ENCODE data around the gene CHSY1. TPM values are rescaled to one million over a fixed set of nuclear protein-coding genes. Genes with fewer than 3 reads are reported as not detected.

Gene CHSY1
- total RNA-seq, 1 experiment from 2014 or later: 59.1 TPM

DNA sequence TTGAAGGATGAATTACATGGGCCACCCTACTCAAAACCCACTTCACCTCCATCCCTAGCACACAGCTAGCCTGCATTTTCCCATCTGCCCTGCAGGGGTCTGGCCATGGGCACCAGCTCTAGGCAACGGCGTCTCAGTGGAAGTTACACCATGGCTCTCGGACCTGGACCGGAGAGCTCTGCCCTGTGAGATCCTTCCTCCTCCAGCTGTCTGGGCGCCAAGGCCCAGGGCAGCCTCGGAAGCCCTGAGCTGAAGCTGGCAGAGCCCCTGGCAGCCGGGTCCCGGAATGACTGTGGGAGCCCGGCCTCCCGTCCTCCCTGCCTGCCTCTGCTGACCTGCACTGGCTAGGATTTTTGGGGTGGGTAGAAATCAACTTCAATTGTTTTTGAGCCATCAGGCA lies 98.9 kb downstream of the CHSY1 start:
- no peaks in the 10 kb centered on the region for H3K27me3 Mint-ChIP-seq (ENCODE audit: low read depth)
- no peak overlapping the region for H3K27ac Mint-ChIP-seq
- no peaks in the 10 kb centered on the region for H3K36me3 Mint-ChIP-seq
- ChIA-PET POLR2A (no interaction called here), CTCF (interaction anchor here (0.5 to 2.4 kb wide), 26 partner anchors 8 to 144 kb away, joined by 3 to 22 read pairs (median 4); partner anchors contain the start of gene CHSY1)
- H3K9me3 Mint-ChIP-seq: no peaks in the 10 kb centered on the region
- no peak for TF ChIP-seq EMX1 (CRISPR knock-in tag; IDR thresholded peaks at IDR 0.05)
- TF ChIP-seq ZNF317 (CRISPR knock-in tag; IDR thresholded peaks at IDR 0.05; ENCODE audit: borderline replicate concordance, low read depth): no peak
- TF ChIP-seq, protein P1, sequence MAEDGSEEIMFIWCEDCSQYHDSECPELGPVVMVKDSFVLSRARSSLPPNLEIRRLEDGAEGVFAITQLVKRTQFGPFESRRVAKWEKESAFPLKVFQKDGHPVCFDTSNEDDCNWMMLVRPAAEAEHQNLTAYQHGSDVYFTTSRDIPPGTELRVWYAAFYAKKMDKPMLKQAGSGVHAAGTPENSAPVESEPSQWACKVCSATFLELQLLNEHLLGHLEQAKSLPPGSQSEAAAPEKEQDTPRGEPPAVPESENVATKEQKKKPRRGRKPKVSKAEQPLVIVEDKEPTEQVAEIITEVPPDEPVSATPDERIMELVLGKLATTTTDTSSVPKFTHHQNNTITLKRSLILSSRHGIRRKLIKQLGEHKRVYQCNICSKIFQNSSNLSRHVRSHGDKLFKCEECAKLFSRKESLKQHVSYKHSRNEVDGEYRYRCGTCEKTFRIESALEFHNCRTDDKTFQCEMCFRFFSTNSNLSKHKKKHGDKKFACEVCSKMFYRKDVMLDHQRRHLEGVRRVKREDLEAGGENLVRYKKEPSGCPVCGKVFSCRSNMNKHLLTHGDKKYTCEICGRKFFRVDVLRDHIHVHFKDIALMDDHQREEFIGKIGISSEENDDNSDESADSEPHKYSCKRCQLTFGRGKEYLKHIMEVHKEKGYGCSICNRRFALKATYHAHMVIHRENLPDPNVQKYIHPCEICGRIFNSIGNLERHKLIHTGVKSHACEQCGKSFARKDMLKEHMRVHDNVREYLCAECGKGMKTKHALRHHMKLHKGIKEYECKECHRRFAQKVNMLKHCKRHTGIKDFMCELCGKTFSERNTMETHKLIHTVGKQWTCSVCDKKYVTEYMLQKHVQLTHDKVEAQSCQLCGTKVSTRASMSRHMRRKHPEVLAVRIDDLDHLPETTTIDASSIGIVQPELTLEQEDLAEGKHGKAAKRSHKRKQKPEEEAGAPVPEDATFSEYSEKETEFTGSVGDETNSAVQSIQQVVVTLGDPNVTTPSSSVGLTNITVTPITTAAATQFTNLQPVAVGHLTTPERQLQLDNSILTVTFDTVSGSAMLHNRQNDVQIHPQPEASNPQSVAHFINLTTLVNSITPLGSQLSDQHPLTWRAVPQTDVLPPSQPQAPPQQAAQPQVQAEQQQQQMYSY (CRISPR knock-in tag; IDR thresholded peaks at IDR 0.05): 0 out of 2 replicates have a peak, but pooled peaks have one; percentile 16
- TF ChIP-seq HMGA2 (CRISPR knock-in tag; IDR thresholded peaks at IDR 0.05): no peak
- TF ChIP-seq, protein P2, sequence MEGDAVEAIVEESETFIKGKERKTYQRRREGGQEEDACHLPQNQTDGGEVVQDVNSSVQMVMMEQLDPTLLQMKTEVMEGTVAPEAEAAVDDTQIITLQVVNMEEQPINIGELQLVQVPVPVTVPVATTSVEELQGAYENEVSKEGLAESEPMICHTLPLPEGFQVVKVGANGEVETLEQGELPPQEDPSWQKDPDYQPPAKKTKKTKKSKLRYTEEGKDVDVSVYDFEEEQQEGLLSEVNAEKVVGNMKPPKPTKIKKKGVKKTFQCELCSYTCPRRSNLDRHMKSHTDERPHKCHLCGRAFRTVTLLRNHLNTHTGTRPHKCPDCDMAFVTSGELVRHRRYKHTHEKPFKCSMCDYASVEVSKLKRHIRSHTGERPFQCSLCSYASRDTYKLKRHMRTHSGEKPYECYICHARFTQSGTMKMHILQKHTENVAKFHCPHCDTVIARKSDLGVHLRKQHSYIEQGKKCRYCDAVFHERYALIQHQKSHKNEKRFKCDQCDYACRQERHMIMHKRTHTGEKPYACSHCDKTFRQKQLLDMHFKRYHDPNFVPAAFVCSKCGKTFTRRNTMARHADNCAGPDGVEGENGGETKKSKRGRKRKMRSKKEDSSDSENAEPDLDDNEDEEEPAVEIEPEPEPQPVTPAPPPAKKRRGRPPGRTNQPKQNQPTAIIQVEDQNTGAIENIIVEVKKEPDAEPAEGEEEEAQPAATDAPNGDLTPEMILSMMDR (IDR thresholded peaks at IDR 0.05): peak; percentile 66
- peak; percentile 92 for ATAC-seq
- H3K4me3 Mint-ChIP-seq: no peak overlapping the region
- peak; percentile 62 for DNase-seq (ENCODE audit: low spot score)
- peaks cover 36% of the 10 kb centered on the region for H3K4me1 Mint-ChIP-seq

DNA sequence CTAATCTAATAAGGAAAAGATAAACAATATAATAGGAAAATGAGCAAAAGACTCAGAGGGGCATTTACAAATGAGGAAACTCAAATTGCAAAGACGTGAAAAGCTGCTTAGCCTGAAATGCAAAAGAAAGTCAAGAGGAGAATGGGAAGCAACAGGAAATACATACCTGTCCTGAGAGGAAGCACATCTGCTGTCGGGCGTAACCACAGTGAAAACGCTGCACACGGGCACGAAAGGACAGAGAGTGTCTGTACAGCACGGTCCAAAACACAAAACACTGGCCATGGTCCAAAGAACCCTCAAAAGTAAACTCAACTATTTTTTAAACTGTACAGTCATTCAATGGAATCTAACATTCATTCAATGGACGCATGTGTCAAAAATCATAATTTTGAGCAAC lies 100.6 kb downstream of the CHSY1 start:
- CTCF ChIA-PET: interaction anchor here (1.2 to 1.3 kb wide), 3 partner anchors 27 to 135 kb away, joined by 3 read pairs; no protein-coding TSS in a partner anchor
- H3K27ac Mint-ChIP-seq: peak overlapping the region; percentile 12; the same call in 1 of the 2 replicates

More for the DNA sequence above, 100.6 kb downstream of the CHSY1 start:
- no peaks in the 10 kb centered on the region for H3K27me3 Mint-ChIP-seq (ENCODE audit: low read depth)
- H3K4me3 Mint-ChIP-seq: no peak overlapping the region
- no peak for ATAC-seq
- H3K9me3 Mint-ChIP-seq: no peaks in the 10 kb centered on the region
- no peak for DNase-seq (ENCODE audit: low spot score)
- POLR2A ChIA-PET: no interaction called here
- peaks cover 29% of the 10 kb centered on the region for H3K4me1 Mint-ChIP-seq
- no peaks in the 10 kb centered on the region for H3K36me3 Mint-ChIP-seq
- TF ChIP-seq CREM (CRISPR knock-in tag; IDR thresholded peaks at IDR 0.05) (no peak), ZNF317 (CRISPR knock-in tag; IDR thresholded peaks at IDR 0.05; ENCODE audit: borderline replicate concordance, low read depth) (no peak), ELF4 (CRISPR knock-in tag; IDR thresholded peaks at IDR 0.05; ENCODE audit: low read depth) (no peak), MXD4 (CRISPR knock-in tag; IDR thresholded peaks at IDR 0.05; ENCODE audit: borderline replicate concordance) (no peak), ZNF263 (CRISPR knock-in tag; IDR thresholded peaks at IDR 0.05; ENCODE audit: low read depth) (no peak), CREB1 (CRISPR knock-in tag; IDR thresholded peaks at IDR 0.05) (no peak), JAZF1 (CRISPR knock-in tag; IDR thresholded peaks at IDR 0.05) (no peak), KAT7 (CRISPR knock-in tag; IDR thresholded peaks at IDR 0.05; ENCODE audit: borderline replicate concordance) (no peak), TP53 (CRISPR knock-in tag; IDR thresholded peaks at IDR 0.05) (no peak), RELA (CRISPR knock-in tag; IDR thresholded peaks at IDR 0.05; ENCODE audit: borderline replicate concordance) (no peak)
- TF ChIP-seq, protein P2 (IDR thresholded peaks at IDR 0.05): no peak
- TF ChIP-seq, protein P3, sequence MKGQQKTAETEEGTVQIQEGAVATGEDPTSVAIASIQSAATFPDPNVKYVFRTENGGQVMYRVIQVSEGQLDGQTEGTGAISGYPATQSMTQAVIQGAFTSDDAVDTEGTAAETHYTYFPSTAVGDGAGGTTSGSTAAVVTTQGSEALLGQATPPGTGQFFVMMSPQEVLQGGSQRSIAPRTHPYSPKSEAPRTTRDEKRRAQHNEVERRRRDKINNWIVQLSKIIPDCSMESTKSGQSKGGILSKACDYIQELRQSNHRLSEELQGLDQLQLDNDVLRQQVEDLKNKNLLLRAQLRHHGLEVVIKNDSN (CRISPR knock-in tag; IDR thresholded peaks at IDR 0.05): no peak
- TF ChIP-seq, protein P4, sequence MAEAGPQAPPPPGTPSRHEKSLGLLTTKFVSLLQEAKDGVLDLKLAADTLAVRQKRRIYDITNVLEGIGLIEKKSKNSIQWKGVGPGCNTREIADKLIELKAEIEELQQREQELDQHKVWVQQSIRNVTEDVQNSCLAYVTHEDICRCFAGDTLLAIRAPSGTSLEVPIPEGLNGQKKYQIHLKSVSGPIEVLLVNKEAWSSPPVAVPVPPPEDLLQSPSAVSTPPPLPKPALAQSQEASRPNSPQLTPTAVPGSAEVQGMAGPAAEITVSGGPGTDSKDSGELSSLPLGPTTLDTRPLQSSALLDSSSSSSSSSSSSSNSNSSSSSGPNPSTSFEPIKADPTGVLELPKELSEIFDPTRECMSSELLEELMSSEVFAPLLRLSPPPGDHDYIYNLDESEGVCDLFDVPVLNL (CRISPR knock-in tag; IDR thresholded peaks at IDR 0.05; ENCODE audit: borderline replicate concordance, low read depth): no peak
- TF ChIP-seq, protein P5, sequence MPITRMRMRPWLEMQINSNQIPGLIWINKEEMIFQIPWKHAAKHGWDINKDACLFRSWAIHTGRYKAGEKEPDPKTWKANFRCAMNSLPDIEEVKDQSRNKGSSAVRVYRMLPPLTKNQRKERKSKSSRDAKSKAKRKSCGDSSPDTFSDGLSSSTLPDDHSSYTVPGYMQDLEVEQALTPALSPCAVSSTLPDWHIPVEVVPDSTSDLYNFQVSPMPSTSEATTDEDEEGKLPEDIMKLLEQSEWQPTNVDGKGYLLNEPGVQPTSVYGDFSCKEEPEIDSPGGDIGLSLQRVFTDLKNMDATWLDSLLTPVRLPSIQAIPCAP (CRISPR knock-in tag; IDR thresholded peaks at IDR 0.05): no peak

All from WTC11 (cell line).